ENCODE data around the gene ZNF223. TPM values are rescaled to one million over a fixed set of nuclear protein-coding genes. Genes with fewer than 3 reads are reported as not detected.
A peak's percentile ranks its signal among the peaks of the same experiment; 100 is the strongest.

ZNF223 gene
- total and polyA plus RNA-seq, 2 donors = 5.0 to 5.5 TPM

GRCh38 chr19:44021221-44021620, 30.6 kb upstream of the ZNF223 start:
- DNase-seq (ENCODE audit: low read depth in 6 of 9, low spot score in 9 of 9) = no peak
- Histone ChIP-seq H3K36me3 (ENCODE audit: control insufficient read depth in 2 of 2, insufficient read depth in 2 of 2, low read length in 1 of 2) (no peaks in the 10 kb centered on the region), H3K27me3 (ENCODE audit: control insufficient read depth in 2 of 2, insufficient read depth in 1 of 2, low read length in 1 of 2) (no peaks in the 10 kb centered on the region), H3K27ac (ENCODE audit: low read depth in 1 of 2, low read length in 1 of 2) (no peak overlapping the region), H3K4me3 (ENCODE audit: low read length in 2 of 2) (no peak overlapping the region), H3K9me3 (ENCODE audit: control insufficient read depth in 2 of 2, insufficient read depth in 1 of 2, low read length in 1 of 2) (no peaks in the 10 kb centered on the region), H3K4me1 (ENCODE audit: control insufficient read depth in 2 of 2, insufficient read depth in 2 of 2, low read length in 2 of 2) (peaks cover 5 to 8% of the 10 kb centered on the region in 2 donors)

- H3K27ac ChIP-seq (ENCODE audit: low read depth in 1 of 2, low read length in 1 of 2) = no peak overlapping the region
Observed at GRCh38 chr19:44024900-44025216, 27.0 kb upstream of the ZNF223 start.

GRCh38 chr19:44025217-44025936, 26.5 kb upstream of the ZNF223 start, which contains the start of gene ZNF222:
TSS of gene ZNF222 (plus strand) at chr19:44025379. CDS start at chr19:44025437, 58 bp downstream.
- Histone ChIP-seq H3K27ac (ENCODE audit: low read depth in 1 of 2, low read length in 1 of 2) (peak within 1 kb of the TSS in 1 of 2 donors; percentile 50), H3K4me3 (ENCODE audit: low read length in 2 of 2) (peak within 1 kb of the TSS; percentile 70 to 77), H3K27me3 (ENCODE audit: control insufficient read depth in 2 of 2, insufficient read depth in 1 of 2, low read length in 1 of 2) (no peaks in the 10 kb centered on the region), H3K4me1 (ENCODE audit: control insufficient read depth in 2 of 2, insufficient read depth in 2 of 2, low read length in 2 of 2) (peaks cover 6 to 8% of the 10 kb centered on the region in 2 donors), H3K36me3 (ENCODE audit: control insufficient read depth in 2 of 2, insufficient read depth in 2 of 2, low read length in 1 of 2) (peaks cover 12 to 26% of the 10 kb centered on the region in 2 donors), H3K9me3 (ENCODE audit: control insufficient read depth in 2 of 2, insufficient read depth in 1 of 2, low read length in 1 of 2) (peaks cover 3 to 5% of the 10 kb centered on the region in 2 donors)
- peak; percentile 64 to 92 (median 81) for DNase-seq (ENCODE audit: low read depth in 6 of 9, low spot score in 9 of 9)
- 5% methylated on average over 37 of the region's 37 CpGs for WGBS

More at GRCh38 chr19:44024900-44025216, 27.0 kb upstream of the ZNF223 start:
- DNase-seq (ENCODE audit: low read depth in 6 of 9, low spot score in 9 of 9) = peak in 1 of 9 donors; percentile 10
- Histone ChIP-seq H3K36me3 (ENCODE audit: control insufficient read depth in 2 of 2, insufficient read depth in 2 of 2, low read length in 1 of 2) (peaks cover 12 to 26% of the 10 kb centered on the region in 2 donors), H3K27me3 (ENCODE audit: control insufficient read depth in 2 of 2, insufficient read depth in 1 of 2, low read length in 1 of 2) (no peaks in the 10 kb centered on the region), H3K4me3 (ENCODE audit: low read length in 2 of 2) (peak overlapping the region; percentile 70 to 77), H3K4me1 (ENCODE audit: control insufficient read depth in 2 of 2, insufficient read depth in 2 of 2, low read length in 2 of 2) (peaks cover 6 to 8% of the 10 kb centered on the region in 2 donors), H3K9me3 (ENCODE audit: control insufficient read depth in 2 of 2, insufficient read depth in 1 of 2, low read length in 1 of 2) (peaks cover 3 to 5% of the 10 kb centered on the region in 2 donors)
- WGBS = 51% methylated on average over 4 of the region's 4 CpGs

- peaks cover 7 to 12% of the 10 kb centered on the region in 2 donors for H3K9me3 ChIP-seq (ENCODE audit: control insufficient read depth in 2 of 2, insufficient read depth in 1 of 2, low read length in 1 of 2)
- 99% methylated on average over 6 of the region's 6 CpGs for WGBS
- peaks cover 15 to 33% of the 10 kb centered on the region in 2 donors for H3K36me3 ChIP-seq (ENCODE audit: control insufficient read depth in 2 of 2, insufficient read depth in 2 of 2, low read length in 1 of 2)
- H3K4me1 ChIP-seq (ENCODE audit: control insufficient read depth in 2 of 2, insufficient read depth in 2 of 2, low read length in 2 of 2) = peaks cover 6 to 8% of the 10 kb centered on the region in 2 donors
- H3K27me3 ChIP-seq (ENCODE audit: control insufficient read depth in 2 of 2, insufficient read depth in 1 of 2, low read length in 1 of 2) = no peaks in the 10 kb centered on the region
- no peak overlapping the region for H3K27ac ChIP-seq (ENCODE audit: low read depth in 1 of 2, low read length in 1 of 2)
- no peak for DNase-seq (ENCODE audit: low read depth in 6 of 9, low spot score in 9 of 9)
- H3K4me3 ChIP-seq (ENCODE audit: low read length in 2 of 2) = no peak overlapping the region
Observed at GRCh38 chr19:44026622-44027021, 25.2 kb upstream of the ZNF223 start.

- WGBS = 92% methylated on average over 1 of the region's 1 CpG
- Histone ChIP-seq H3K27me3 (ENCODE audit: control insufficient read depth in 2 of 2, insufficient read depth in 1 of 2, low read length in 1 of 2) (no peaks in the 10 kb centered on the region), H3K27ac (ENCODE audit: low read depth in 1 of 2, low read length in 1 of 2) (no peak overlapping the region), H3K4me3 (ENCODE audit: low read length in 2 of 2) (no peak overlapping the region), H3K4me1 (ENCODE audit: control insufficient read depth in 2 of 2, insufficient read depth in 2 of 2, low read length in 2 of 2) (no peaks in the 10 kb centered on the region), H3K36me3 (ENCODE audit: control insufficient read depth in 2 of 2, insufficient read depth in 2 of 2, low read length in 1 of 2) (peaks cover 23 to 39% of the 10 kb centered on the region in 2 donors), H3K9me3 (ENCODE audit: control insufficient read depth in 2 of 2, insufficient read depth in 1 of 2, low read length in 1 of 2) (peaks cover 21 to 23% of the 10 kb centered on the region in 2 donors)
- DNase-seq (ENCODE audit: low read depth in 6 of 9, low spot score in 9 of 9) = no peak
Observed at GRCh38 chr19:44032001-44032610, 19.7 kb upstream of the ZNF223 start.

- Histone ChIP-seq H3K4me1 (ENCODE audit: control insufficient read depth in 2 of 2, insufficient read depth in 2 of 2, low read length in 2 of 2) (no peaks in the 10 kb centered on the region), H3K27ac (ENCODE audit: low read depth in 1 of 2, low read length in 1 of 2) (no peak overlapping the region), H3K27me3 (ENCODE audit: control insufficient read depth in 2 of 2, insufficient read depth in 1 of 2, low read length in 1 of 2) (no peaks in the 10 kb centered on the region), H3K4me3 (ENCODE audit: low read length in 2 of 2) (no peak overlapping the region), H3K36me3 (ENCODE audit: control insufficient read depth in 2 of 2, insufficient read depth in 2 of 2, low read length in 1 of 2) (no peaks in the 10 kb centered on the region), H3K9me3 (ENCODE audit: control insufficient read depth in 2 of 2, insufficient read depth in 1 of 2, low read length in 1 of 2) (no peaks in the 10 kb centered on the region)
- DNase-seq (ENCODE audit: low read depth in 6 of 9, low spot score in 9 of 9) = no peak
- 91% methylated on average over 2 of the region's 2 CpGs for WGBS
Observed at GRCh38 chr19:44042147-44042546, 9.7 kb upstream of the ZNF223 start.

GRCh38 chr19:44050740-44051649, 841 bp upstream of the ZNF223 start:
- Histone ChIP-seq H3K36me3 (ENCODE audit: control insufficient read depth in 2 of 2, insufficient read depth in 2 of 2, low read length in 1 of 2) (peaks cover 0 to 4% of the 10 kb centered on the region in 2 donors), H3K9me3 (ENCODE audit: control insufficient read depth in 2 of 2, insufficient read depth in 1 of 2, low read length in 1 of 2) (peaks cover 0 to 2% of the 10 kb centered on the region in 2 donors), H3K27me3 (ENCODE audit: control insufficient read depth in 2 of 2, insufficient read depth in 1 of 2, low read length in 1 of 2) (peaks cover 0 to 2% of the 10 kb centered on the region in 2 donors), H3K4me3 (ENCODE audit: low read length in 2 of 2) (peak overlapping the region; percentile 53 to 58), H3K4me1 (ENCODE audit: control insufficient read depth in 2 of 2, insufficient read depth in 2 of 2, low read length in 2 of 2) (peaks cover 0 to 6% of the 10 kb centered on the region in 2 donors), H3K27ac (ENCODE audit: low read depth in 1 of 2, low read length in 1 of 2) (peak overlapping the region in 1 of 2 donors; percentile 38)
- WGBS = 9% methylated on average over 21 of the region's 21 CpGs
- DNase-seq (ENCODE audit: low read depth in 6 of 9, low spot score in 9 of 9) = peak in 4 of 9 donors; percentile 6 to 17 (median 10)

GRCh38 chr19:44055870-44056269, 4.0 kb downstream of the ZNF223 start:
- peaks cover 0 to 4% of the 10 kb centered on the region in 2 donors for H3K4me1 ChIP-seq (ENCODE audit: control insufficient read depth in 2 of 2, insufficient read depth in 2 of 2, low read length in 2 of 2)
- WGBS = 99% methylated on average over 5 of the region's 5 CpGs
- H3K27me3 ChIP-seq (ENCODE audit: control insufficient read depth in 2 of 2, insufficient read depth in 1 of 2, low read length in 1 of 2) = no peaks in the 10 kb centered on the region
- no peak overlapping the region for H3K4me3 ChIP-seq (ENCODE audit: low read length in 2 of 2)
- DNase-seq (ENCODE audit: low read depth in 6 of 9, low spot score in 9 of 9) = no peak
- peaks cover 4 to 7% of the 10 kb centered on the region in 2 donors for H3K36me3 ChIP-seq (ENCODE audit: control insufficient read depth in 2 of 2, insufficient read depth in 2 of 2, low read length in 1 of 2)
- peaks cover 4 to 7% of the 10 kb centered on the region in 2 donors for H3K9me3 ChIP-seq (ENCODE audit: control insufficient read depth in 2 of 2, insufficient read depth in 1 of 2, low read length in 1 of 2)
- H3K27ac ChIP-seq (ENCODE audit: low read depth in 1 of 2, low read length in 1 of 2) = no peak overlapping the region

Data from thymus (tissue), 11 donors.